HG03280 (cell line): ENCODE data around the gene TSC22D2.

Source experiments
- ATAC-seq: cut with Tn5 transposase; IDR thresholded peaks from one replicate; pipeline ENCODE4 v1.9.1; 2021; ENCODE audit warnings: mild to moderate bottlenecking, moderate library complexity; ENCODE audit not compliant: unreplicated experiment

TSC22D2 gene

DNA sequence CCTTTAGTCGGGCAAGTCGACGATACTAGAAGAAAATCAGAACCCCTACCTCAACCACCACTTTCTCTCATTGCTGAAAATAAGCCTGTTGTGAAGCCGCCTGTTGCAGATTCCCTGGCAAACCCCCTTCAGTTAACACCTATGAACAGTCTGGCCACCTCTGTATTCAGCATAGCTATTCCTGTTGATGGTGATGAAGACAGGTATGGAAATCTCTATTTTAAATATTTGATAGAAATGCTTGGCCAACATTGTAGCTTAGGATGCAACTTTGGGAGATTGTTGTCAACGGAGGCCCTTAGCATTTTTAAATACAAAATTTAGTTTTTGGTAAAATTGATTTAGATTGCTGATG, 3.0 kb downstream of the TSC22D2 start:
- no peak for ATAC-seq

DNA sequence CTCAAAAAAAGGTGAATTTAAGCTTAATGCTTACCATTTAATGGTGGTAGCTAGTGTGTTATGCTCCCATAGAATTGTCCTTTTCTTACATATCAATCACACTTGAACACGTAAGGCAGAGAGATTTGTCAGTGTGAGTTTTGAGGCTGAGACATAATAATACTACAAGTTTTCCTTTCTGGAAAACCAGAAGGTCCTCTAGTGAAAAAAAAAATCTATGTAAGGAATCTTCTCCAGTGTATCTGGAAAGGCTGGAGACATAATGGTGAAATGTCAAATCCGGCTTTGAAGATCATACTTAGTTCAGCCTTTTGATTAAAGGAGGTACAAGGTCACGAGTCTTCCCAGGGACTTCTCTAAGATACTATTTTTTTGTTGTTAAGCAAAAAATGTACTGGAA, 3.4 kb downstream of the TSC22D2 start:
- no peak for ATAC-seq

DNA sequence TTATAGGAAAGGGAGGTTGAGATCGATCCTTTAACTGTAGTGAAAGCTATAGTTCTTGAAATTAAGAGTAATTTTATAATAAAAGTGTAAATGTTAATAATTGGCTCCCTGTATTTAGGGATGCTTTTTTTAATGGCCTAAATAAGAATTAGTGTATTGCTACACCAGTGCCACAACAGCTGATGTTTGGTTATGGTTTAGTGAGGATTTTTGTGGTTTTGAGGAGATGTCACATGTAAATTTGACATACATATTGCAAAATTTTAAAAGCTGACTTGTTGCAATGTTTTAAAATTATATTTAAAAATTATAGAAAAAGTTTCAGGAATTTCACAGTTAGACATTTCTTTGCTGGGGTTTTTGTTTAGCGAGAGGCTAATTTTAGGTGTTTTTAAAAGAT, 3.9 kb downstream of the TSC22D2 start:
- no peak for ATAC-seq

DNA sequence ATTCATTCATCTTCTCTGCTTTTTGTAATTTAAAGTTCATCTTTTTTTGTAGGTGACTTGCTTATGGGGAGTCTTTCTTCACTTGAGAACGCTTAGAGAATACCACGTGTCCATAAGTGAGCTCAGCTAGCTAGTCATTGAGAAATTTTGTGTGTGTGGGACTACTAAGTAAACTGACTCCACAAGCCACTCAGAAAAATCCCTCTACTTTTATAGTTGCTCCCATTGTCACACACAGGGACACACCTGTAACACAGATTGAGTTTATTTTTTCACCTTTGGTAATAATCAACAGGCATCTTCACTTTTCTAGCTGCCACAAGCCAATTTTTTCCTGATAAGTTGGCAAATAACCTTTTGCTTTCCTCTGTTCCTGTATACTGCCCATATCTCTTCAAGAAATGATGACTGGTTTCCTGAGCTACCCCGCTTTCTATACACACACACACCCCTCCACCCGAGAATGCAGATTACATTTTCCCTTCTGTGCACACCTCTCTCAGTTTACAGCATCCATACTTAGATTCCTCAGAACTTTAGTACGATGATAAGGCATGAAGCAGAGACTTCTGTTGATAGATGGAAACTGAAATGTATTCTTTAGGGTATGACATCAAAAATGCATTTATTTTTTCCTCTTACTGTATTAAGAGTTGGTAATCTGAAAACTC, 4.6 kb downstream of the TSC22D2 start:
- ATAC-seq: no peak

DNA sequence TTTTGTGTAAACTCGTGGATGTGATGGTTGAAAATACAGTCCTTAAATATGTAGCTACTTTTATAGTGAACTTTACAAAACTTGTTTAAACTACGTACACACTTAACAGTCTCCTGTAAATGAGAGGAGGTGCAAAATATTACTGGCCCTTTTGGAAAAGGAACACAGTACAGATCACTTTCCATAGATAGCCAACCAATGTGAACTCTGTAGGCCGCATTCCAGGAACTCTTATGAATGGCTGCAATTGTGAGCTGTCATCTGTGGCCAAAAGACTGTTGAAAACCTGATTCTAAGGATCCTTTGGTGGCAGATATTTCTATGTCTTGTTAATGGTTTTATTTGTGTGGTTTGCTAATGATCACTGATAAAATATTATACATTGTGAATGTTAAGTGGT, 6.2 kb downstream of the TSC22D2 start:
- ATAC-seq: no peak

DNA sequence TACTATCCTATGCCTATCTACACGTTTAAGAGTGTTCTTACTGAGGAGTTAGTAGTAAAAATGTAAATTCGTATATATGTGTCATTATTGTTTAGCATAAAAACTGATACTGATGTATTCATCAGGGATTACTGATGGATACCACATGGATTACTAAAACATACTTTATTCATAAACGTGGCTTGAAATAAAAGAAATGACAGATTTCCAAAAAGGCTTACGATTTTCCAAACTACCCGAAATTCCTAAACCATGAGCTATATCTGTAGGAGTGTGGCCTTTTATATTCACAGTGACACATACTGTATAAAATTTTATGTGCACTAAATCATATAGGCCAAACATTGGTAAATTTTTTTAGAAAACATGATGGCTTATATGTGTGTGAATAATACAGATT, 6.9 kb downstream of the TSC22D2 start:
- ATAC-seq: no peak

DNA sequence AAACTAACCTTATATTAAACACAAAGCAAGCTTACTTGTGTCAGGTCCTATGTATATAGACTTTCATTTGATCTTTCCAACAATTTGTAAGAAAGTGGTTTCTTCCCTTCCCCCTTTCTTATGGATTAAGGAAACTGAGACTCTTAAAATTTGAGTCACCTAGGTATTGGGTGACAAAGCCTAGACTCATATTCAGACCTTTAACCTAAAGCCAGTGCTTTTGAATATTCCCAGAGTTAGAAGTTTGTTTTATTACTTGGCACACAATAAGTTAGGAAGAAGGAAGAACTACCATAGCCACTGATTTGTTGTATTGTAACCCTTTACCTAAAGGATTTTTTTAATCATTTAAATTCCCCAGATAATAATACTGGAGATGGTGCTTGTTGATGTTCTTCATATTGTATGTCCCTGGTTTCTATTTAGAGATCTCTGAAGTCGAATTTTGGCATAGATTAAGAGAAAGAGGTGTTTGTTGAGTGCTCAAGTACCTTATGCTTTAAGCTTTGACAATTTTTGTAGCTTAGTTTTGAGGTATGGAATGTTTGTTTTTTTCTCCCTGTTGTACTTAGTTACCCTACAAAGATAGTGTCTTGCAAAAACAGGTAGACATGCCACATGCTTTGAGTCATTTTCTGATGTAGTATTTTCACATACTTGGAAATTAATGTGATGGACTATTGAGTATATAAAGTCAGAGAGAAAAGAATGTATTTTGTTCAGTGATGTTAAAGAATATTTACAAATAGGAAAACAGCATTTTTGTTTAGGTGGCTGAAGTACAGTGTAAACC, 11.2 kb downstream of the TSC22D2 start:
- ATAC-seq: no peak

DNA sequence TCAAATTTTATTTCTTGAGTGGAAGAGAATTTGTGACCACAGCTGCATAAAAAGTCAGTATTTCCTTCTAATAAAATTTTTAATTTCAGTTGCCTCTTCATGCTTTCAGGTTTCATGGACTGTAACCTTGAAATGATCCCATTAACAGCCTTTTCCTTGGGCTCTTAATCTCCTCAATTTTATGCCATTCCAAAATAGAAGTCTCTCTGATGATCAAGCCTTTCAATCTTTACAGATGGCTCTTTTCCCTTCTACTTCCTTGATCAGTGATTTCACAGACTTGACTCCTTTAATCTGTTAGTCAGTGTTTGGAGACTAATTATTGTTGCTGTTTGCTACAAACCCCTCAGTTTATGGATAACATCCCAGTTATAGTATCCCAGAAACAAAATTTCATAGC, 11.9 kb downstream of the TSC22D2 start:
- ATAC-seq: no peak

DNA sequence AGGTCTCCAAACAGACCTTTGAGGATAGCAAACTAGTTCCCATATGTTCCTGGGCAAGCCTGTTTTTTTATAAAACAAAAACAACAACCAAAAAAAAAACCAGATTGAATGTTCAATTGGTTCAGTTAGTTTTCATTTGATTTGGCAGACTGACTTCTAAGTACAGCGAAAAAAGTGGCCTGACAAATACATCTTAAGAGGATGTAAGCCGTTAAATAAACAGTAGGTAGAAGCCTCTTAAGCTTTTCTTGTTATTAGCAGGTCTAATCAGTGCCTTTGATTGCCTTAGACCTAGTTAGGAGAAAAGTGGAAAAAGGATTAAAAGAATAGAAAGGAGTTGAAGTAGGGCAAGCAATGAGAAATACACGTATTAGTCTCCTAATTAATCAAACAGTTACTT, 13.2 kb downstream of the TSC22D2 start:
- ATAC-seq: no peak

DNA sequence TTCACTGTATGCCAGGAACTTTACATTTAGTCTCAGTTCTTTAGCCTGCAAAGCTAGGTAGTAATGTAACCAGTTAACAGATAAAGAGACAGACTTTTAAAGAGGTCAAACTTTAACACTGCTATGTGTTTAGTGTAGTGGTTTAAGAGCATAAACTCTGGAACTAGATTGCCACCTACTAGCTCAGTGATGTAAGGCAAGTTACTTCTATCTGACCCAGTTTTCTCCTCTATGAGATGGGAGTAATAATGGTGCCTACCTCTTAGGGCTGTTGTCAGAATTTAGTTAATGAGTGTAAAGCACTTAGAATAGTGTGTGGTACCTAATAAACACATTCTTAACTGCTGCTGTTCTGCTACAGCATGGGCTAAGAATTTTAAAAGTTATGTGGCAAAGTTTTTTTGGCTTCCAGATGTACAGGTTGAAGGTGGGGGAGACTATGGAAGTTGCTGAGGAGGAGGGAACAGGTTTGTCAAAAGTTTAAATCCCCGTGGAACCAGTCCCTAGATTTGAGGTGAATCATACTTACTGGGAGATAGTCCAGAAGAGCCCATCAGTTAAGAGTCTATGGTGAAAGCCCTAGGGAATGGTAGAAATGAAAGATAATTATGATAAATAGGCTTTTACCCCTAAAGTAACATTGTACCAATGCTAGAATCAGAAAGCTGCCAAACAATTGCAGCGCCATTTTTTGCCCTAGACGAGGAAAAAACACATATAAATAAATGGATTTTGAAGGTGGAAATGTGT, 13.9 kb downstream of the TSC22D2 start:
- no peak for ATAC-seq

DNA sequence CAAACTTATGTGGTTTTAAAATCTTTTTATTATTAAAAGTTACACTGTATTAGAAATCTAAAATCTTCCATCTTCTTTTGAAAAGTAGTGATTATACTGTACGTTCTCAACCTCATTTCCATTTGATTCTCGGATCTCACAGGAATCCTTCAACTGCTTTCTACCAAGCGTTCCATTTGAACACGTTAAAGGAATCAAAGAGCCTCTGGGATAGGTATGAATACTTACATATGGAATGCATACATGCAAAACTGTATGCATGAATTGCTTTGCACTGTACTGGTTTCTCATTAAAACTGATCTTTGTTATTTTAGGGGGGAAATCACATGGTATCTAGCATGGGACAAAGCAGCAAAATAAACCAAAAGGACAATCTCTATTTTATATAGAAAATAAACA, 14.8 kb downstream of the TSC22D2 start:
- ATAC-seq: no peak

DNA sequence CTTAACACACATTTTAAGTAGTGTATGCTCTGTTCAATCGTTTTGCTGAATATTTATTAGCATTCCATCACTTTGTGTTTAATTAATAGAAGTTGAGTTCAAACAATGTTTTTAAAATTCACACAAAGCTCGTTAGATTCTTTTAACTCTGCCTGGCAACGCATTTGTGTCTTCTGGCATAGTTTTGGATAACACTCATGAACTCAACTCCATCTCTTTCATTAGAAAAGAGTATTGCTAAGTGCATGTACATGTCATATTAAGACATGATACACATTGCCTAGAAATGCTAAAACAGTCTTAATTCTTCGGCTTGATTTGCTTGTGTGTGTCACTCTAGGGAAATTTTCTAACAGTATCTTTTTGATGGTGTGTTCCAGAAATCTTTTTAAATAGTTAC, 15.7 kb downstream of the TSC22D2 start:
- no peak for ATAC-seq

DNA sequence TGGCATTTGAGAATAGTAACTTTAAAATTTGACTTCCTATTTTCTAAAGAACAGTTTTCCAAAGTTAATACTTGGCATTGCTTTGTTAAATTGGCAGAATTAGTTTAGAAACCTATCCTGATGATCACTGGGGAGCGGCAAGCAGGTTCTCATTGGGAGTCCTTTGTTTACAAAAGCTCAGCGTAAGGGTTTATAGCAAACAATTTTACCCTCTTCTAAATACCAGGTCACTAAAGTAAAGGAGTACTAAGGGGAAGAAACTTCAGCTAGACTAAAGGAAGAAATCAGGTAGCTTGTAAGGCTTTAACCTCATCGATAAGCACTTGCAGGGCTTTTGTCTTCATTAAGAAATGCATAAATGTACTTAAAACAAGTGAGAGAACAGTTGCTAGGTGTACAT, 18.2 kb downstream of the TSC22D2 start:
- ATAC-seq: no peak

DNA sequence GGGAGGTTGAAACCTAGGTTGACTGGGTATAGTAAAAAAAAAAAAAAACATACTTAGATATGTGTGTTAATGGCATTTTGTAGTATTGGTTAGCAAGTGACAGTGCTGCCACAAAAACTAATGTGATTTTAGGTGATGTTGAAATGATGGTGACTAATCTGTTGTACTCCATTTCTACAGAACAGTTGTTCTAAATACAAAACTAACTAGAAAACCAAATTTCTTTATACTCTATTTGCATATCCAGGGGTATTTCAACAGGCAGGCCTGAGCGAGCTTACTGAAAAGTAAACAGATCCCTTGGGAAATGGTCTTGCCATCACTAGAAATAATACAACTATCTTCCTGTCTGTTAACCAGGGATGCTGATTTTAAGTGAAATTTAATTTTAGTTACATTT, 20.5 kb downstream of the TSC22D2 start:
- ATAC-seq: no peak

DNA sequence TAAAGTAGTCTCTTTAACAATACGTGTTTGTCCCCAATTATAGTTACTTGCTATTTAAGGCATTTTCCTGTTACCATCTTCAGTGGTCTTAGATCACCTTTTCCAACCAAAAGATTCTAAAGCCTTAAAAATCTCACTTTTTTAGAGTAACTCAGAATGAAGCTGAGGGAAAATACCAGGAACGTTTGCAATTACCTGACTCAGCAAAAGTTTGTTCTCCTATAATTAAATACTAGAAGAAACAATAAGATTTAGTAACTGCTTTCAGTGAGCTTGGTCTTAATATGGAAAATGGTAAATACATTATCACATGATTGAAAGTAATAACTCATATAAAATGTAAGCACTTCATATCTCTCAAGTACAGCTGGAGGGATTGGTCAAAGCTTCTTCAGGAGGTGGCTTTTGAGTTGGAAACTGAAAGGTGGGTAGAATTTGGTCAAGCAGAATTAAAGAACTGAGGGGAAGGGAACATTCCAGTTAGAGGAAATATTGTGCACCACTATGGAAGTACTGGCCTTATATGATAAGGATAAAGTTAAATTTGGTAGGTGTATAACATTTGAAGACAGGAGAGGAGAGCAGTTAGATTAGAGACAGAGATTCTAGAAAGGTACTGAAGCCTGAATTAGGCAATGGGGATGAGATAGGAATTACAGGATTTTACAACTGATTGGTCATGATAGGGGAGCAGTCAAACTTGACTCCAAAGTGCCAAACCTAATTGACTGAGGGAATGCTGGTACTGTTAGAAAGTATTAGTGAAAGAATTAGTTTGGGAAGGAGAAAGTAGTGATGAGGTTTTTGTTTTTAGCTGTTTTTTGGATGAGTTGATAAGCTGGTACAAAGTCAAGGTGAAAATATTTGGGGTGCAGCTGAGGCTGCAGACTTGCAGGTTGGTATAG, 21.9 kb downstream of the TSC22D2 start:
- ATAC-seq: no peak

DNA sequence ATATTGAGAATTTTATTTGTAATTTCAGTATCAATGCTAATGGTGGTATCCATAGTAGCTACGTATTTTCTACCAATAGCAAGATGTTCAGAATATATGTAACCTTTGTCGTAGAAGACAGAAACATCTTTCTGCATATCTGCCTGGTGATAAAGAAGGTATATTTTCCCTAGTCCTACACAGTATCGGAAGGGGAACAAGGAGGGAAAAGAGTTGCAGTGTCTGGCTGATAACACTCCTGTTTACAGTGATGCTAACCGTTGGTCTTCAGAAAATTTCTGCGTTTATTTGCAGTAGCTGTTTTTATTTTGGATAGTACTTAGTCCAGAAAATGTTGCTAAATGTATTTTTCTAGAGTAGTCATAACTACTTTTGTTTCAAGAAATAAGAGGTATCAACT, 25.2 kb downstream of the TSC22D2 start:
- no peak for ATAC-seq

DNA sequence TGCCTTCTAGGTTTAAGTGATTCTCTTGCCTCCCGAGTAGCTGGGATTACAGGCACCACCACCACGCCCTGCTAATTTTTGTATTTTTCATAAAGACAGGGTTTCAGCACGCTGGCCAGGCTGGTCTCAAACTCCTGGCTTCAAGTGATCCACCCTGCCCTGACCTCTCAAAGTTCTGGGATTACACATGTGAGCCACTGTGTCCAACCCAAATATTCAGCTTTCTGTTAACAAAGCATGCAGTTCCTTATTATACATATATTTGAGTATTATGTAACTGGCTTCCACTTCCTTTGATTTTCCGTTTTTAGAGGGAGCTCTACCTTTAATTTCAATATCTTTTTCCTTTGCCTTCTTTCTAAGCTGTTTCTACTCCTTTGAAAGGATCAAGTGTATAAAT, 26.1 kb downstream of the TSC22D2 start:
- no peak for ATAC-seq

DNA sequence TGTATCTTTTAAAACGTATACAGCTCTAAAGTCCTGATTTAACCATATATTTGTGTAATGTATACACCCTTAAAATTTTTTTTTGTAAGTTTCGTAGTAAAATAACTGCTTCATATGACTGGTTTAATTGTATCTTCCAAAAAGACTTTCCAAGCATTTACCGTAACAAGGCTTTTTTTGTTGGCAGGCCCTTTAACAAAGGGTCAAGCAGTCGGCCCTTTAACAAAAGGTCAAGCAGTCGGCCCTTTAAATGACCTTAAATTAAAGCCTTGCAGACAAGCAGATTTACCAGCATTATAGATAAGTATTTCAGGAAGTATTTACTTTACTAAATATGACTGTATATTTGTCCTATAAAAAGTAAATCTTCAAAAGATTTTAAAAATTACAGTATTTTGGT, 28.1 kb downstream of the TSC22D2 start:
- ATAC-seq: no peak

DNA sequence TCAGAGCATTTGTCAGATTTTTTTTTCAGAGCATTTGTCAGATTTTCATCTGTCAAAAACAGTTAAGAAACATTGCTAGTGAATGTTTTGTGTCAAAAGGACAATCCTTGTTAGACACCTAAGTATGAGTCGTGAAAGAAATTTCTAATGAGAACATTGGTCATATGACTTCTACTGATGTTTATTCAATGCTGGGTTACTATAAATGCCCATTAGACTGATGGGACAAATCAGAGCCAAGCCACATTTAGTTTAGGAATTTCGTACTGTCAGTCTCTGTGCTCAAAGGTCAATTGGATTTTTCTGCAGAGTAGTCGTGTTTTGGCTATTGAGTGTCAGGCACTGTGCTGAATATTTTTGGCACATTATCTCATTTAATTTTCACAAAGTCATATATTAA, 31.6 kb downstream of the TSC22D2 start:
- ATAC-seq: no peak

DNA sequence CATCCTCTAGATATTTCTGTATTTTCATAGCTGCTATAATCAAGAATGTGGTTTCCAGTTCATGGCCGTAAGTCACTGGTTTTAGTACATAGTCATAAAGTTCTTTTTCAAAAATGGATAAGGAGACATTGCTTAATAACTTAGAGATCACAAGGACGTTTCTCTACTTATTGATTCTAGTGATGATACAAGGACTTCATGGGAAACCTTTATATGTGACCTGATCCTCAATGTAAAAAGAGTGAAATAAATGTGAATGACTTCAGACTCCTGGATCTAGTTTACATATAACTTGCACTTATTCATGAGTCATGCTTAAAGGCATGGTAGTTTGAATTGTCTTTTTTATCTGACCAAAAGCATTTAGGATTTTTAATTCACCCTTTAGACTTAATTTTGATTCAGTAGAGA, 35.2 kb downstream of the TSC22D2 start:
- ATAC-seq: no peak

DNA sequence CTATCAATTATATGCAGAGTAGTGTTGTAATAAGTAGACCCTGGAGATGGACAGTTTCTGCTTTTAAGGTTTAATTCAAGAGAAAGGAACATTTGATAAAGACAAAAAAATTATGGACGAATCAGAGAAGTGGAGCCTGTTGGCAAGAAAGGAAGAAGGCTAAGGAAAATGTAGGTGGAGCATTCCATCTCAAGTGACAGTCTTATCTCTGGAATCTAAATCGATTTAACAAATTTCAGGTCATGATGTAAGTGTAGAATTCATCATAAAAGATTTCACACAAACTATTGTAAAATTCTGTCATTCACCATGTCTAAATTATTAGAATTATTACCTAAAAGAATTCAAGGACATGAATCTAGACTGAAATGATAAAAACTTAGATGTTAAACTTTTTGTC, 36.3 kb downstream of the TSC22D2 start:
- ATAC-seq: no peak
